Testis (tissue), 3 donors: ENCODE data around the gene KRT84. TPM values are rescaled to one million over a fixed set of nuclear protein-coding genes. Genes with fewer than 3 reads are reported as not detected.

Source experiments
- DNase-seq: peaks from one replicate; pipeline ENCODE4 v3.0.0-alpha.2; 2019
- H3K27ac ChIP-seq, 2 donors: fragments of 200-600 bp; sonication (generic); one replicate each; pipeline ENCODE4 v1.5.1; 2019
- H3K27me3 ChIP-seq: fragments of 200-600 bp; sonication (generic); one replicate; pipeline ENCODE4 v1.5.1; 2019
- H3K36me3 ChIP-seq: fragments of 200-600 bp; sonication (generic); one replicate; pipeline ENCODE4 v1.5.1; 2017; ENCODE audit warnings: low read depth; ENCODE audit errors: missing control alignments
- H3K4me1 ChIP-seq: fragments of 200-600 bp; sonication (generic); one replicate; pipeline ENCODE4 v1.5.1; 2019
- H3K4me3 ChIP-seq, 2 donors: fragments of 200-600 bp; sonication (generic); one replicate each; pipeline ENCODE4 v1.5.1; 2017 to 2019
- H3K9me3 ChIP-seq: fragments of 200-600 bp; sonication (generic); one replicate; pipeline ENCODE4 v1.5.1; 2017
- CTCF ChIP-seq, 3 experiments: fragments of 450-650 bp in 2 of 3; fragments of 200-600 bp in 1 of 3; sonication (generic) in 1 of 3; IDR thresholded peaks; one replicate each; pipeline ENCODE4 v1.5.1; 2016 to 2019; ENCODE audit warnings: antibody characterized with exemption in 3 of 3, mild to moderate bottlenecking in 2 of 3, moderate library complexity in 1 of 3
- POLR2A ChIP-seq: fragments of 450-650 bp; IDR thresholded peaks from one replicate; pipeline ENCODE4 v1.6.1; 2017; ENCODE audit warnings: antibody characterized with exemption, mild to moderate bottlenecking, moderate library complexity
- WGBS, 2 donors: methylation state at CpG; one replicate each; pipeline ENCODE4 v1.1.5; 2018; 5-methylcytosine and 5-hydroxymethylcytosine counted together
- intact Hi-C: fragments of 100-400 bp; cut with DNase I; formaldehyde crosslinking; loops from one replicate; pipeline ENCODE4 v1.15.1; 2023; ENCODE audit warnings: low total_unique reads
- polyA plus RNA-seq: library from polyadenylated mRNA; stranded (reverse); fragments of 350-450 nt; fragmentation: Illumina TruSeq; extraction: RNeasy Lipid Tissue Mini Kit (QIAGEN cat#74804); gene quantifications from one replicate; pipeline ENCODE4 v1.2.3, GENCODE V29; 2014; ENCODE audit warnings: low read depth, low replicate concordance; ENCODE audit not compliant: insufficient read depth
- total RNA-seq, 2 donors: library from RNA; depleted of rRNA; stranded (reverse); fragments of >200 nt; gene quantifications; one replicate each; pipeline ENCODE4 v1.2.3, GENCODE V29; 2016

KRT84 gene
- total and polyA plus RNA-seq, 3 donors from 2014 or later: 0.43 TPM; not detected in 2

- Histone ChIP-seq H3K27ac (no peak overlapping the region), H3K36me3 (no peaks in the 10 kb centered on the region), H3K4me1 (no peaks in the 10 kb centered on the region), H3K4me3 (no peak overlapping the region), H3K27me3 (no peaks in the 10 kb centered on the region), H3K9me3 (no peaks in the 10 kb centered on the region)
- TF ChIP-seq POLR2A (no peak), CTCF (IDR thresholded peaks at IDR 0.05) (no peak)
- intact Hi-C loops: no loop called here
- DNase-seq: no peak
- WGBS, 2 donors: 80 to 91% methylated on average over 1 of the region's 1 CpG
Measured at GRCh38 chr12:52331039-52331438, 54.4 kb downstream of the KRT84 start.

- no peak for TF ChIP-seq CTCF (IDR thresholded peaks at IDR 0.05)
- no peak for TF ChIP-seq POLR2A
- no peaks in the 10 kb centered on the region for H3K27me3 ChIP-seq
- DNase-seq: no peak
- H3K9me3 ChIP-seq: no peaks in the 10 kb centered on the region
- H3K36me3 ChIP-seq: no peaks in the 10 kb centered on the region
- no peak overlapping the region for H3K4me3 ChIP-seq
- no peaks in the 10 kb centered on the region for H3K4me1 ChIP-seq
- no peak overlapping the region for H3K27ac ChIP-seq
- intact Hi-C loops: loop anchor here (5.0 kb wide), 1 partner anchor 176 kb away; no protein-coding TSS in a partner anchor
- WGBS, 2 donors: 75 to 78% methylated on average over 8 to 10 of the region's 10 CpGs
Measured at GRCh38 chr12:52327830-52328500, 57.5 kb downstream of the KRT84 start.

Other genes starting within 250 kb of the KRT84 start
- under 1 TPM; 0.50 to 0.94 TPM for gene KRT80, start 193.6 kb downstream of the KRT84 start, total RNA-seq
- 1.0 TPM for gene KRT80, start 193.6 kb downstream of the KRT84 start, polyA plus RNA-seq
- 1 to 10 TPM; 3.3 to 6.9 TPM for gene KRT7, start 152.4 kb downstream of the KRT84 start, total RNA-seq
- 19.3 TPM for gene KRT7, start 152.4 kb downstream of the KRT84 start, polyA plus RNA-seq
- 1 to 10 TPM; 2.3 to 3.2 TPM for gene KRT86, start 111.0 kb downstream of the KRT84 start, total RNA-seq
- gene KRT86, start 111.0 kb downstream of the KRT84 start, polyA plus RNA-seq: 4.0 TPM
- under 1 TPM in 1 of 2 donors, not detected in 1; 0.74 TPM for gene KRT81, start 94.1 kb downstream of the KRT84 start, total RNA-seq
- not detected for gene KRT81, start 94.1 kb downstream of the KRT84 start, polyA plus RNA-seq
- gene KRT83, start 64.3 kb downstream of the KRT84 start, total RNA-seq: 1 to 10 TPM in 1 of 2 donors, under 1 TPM in 1; 0.39 to 1.2 TPM
- 0.44 TPM for gene KRT83, start 64.3 kb downstream of the KRT84 start, polyA plus RNA-seq
- gene KRT85, start 18.2 kb downstream of the KRT84 start, total RNA-seq: under 1 TPM; 0.71 to 0.74 TPM
- 1.5 TPM for gene KRT85, start 18.2 kb downstream of the KRT84 start, polyA plus RNA-seq
- not detected for gene KRT82, start 20.7 kb upstream of the KRT84 start, total RNA-seq
- gene KRT82, start 20.7 kb upstream of the KRT84 start, polyA plus RNA-seq: not detected
- gene KRT75, start 48.7 kb upstream of the KRT84 start, total RNA-seq: under 1 TPM in 1 of 2 donors, not detected in 1; 0.19 TPM
- gene KRT75, start 48.7 kb upstream of the KRT84 start, polyA plus RNA-seq: not detected
- under 1 TPM in 1 of 2 donors, not detected in 1; 0.19 TPM for gene KRT6B, start 66.5 kb upstream of the KRT84 start, total RNA-seq
- gene KRT6B, start 66.5 kb upstream of the KRT84 start, polyA plus RNA-seq: not detected
- under 1 TPM in 1 of 2 donors, not detected in 1; 0.16 TPM for gene KRT6C, start 88.2 kb upstream of the KRT84 start, total RNA-seq
- not detected for gene KRT6C, start 88.2 kb upstream of the KRT84 start, polyA plus RNA-seq
- under 1 TPM; 0.19 to 0.63 TPM for gene KRT6A, start 107.6 kb upstream of the KRT84 start, total RNA-seq
- gene KRT6A, start 107.6 kb upstream of the KRT84 start, polyA plus RNA-seq: 1.5 TPM
- 1 to 10 TPM in 1 of 2 donors, under 1 TPM in 1; 0.39 to 1.1 TPM for gene KRT5, start 134.7 kb upstream of the KRT84 start, total RNA-seq
- 2.6 TPM for gene KRT5, start 134.7 kb upstream of the KRT84 start, polyA plus RNA-seq
- under 1 TPM in 1 of 2 donors, not detected in 1; 0.12 TPM for gene KRT71, start 167.5 kb upstream of the KRT84 start, total RNA-seq
- gene KRT71, start 167.5 kb upstream of the KRT84 start, polyA plus RNA-seq: not detected
- 1 to 10 TPM in 1 of 2 donors, under 1 TPM in 1; 0.87 to 3.9 TPM for gene KRT74, start 188.2 kb upstream of the KRT84 start, total RNA-seq
- gene KRT74, start 188.2 kb upstream of the KRT84 start, polyA plus RNA-seq: 2.2 TPM
- 10 to 100 TPM; 11.7 to 16.5 TPM for gene KRT72, start 215.8 kb upstream of the KRT84 start, total RNA-seq
- 85.0 TPM for gene KRT72, start 215.8 kb upstream of the KRT84 start, polyA plus RNA-seq
- gene KRT73, start 232.9 kb upstream of the KRT84 start, total RNA-seq: under 1 TPM in 1 of 2 donors, not detected in 1; 0.16 TPM
- gene KRT73, start 232.9 kb upstream of the KRT84 start, polyA plus RNA-seq: not detected